HG03066 (cell line): ENCODE data around the gene SLCO3A1.

ENCODE experiments used
- ATAC-seq: cut with Tn5 transposase; IDR thresholded peaks from one replicate; pipeline ENCODE4 v1.9.1; 2021; ENCODE audit warnings: low read depth; ENCODE audit not compliant: unreplicated experiment

SLCO3A1 gene

GRCh38 chr15:92146511-92147150, 293.1 kb downstream of the SLCO3A1 start:
- no peak for ATAC-seq

- no peak for ATAC-seq
Measured at GRCh38 chr15:92149029-92149428, 295.5 kb downstream of the SLCO3A1 start.

GRCh38 chr15:92149465-92149864, 296.0 kb downstream of the SLCO3A1 start:
- ATAC-seq, result no peak

GRCh38 chr15:92151168-92151567, 297.7 kb downstream of the SLCO3A1 start:
- ATAC-seq, result no peak

- no peak for ATAC-seq
Measured at GRCh38 chr15:92151741-92152140, 298.2 kb downstream of the SLCO3A1 start.

GRCh38 chr15:92152983-92153382, 299.5 kb downstream of the SLCO3A1 start:
- no peak for ATAC-seq

- no peak for ATAC-seq
Measured at GRCh38 chr15:92153620-92154019, 300.1 kb downstream of the SLCO3A1 start.

- ATAC-seq, result no peak
Measured at GRCh38 chr15:92155934-92156333, 302.4 kb downstream of the SLCO3A1 start.

- no peak for ATAC-seq
Measured at GRCh38 chr15:92157666-92158298, 304.3 kb downstream of the SLCO3A1 start.

GRCh38 chr15:92158426-92158825, 304.9 kb downstream of the SLCO3A1 start:
- no peak for ATAC-seq

- ATAC-seq, result no peak
Measured at GRCh38 chr15:92159481-92159880, 306.0 kb downstream of the SLCO3A1 start.

GRCh38 chr15:92159906-92160841, 306.7 kb downstream of the SLCO3A1 start:
- ATAC-seq, result no peak

- ATAC-seq, result peak; percentile 92
Measured at GRCh38 chr15:92161039-92161670, 307.6 kb downstream of the SLCO3A1 start.

GRCh38 chr15:92162657-92163056, 309.1 kb downstream of the SLCO3A1 start:
- ATAC-seq, result no peak

- no peak for ATAC-seq
Measured at GRCh38 chr15:92163641-92164040, 310.1 kb downstream of the SLCO3A1 start.

GRCh38 chr15:92164327-92165000, 311.0 kb downstream of the SLCO3A1 start:
- no peak for ATAC-seq

- ATAC-seq, result no peak
Measured at GRCh38 chr15:92165001-92165346, 311.5 kb downstream of the SLCO3A1 start.

- ATAC-seq, result no peak
Measured at GRCh38 chr15:92166029-92166428, 312.5 kb downstream of the SLCO3A1 start.

- ATAC-seq, result no peak
Measured at GRCh38 chr15:92166751-92167405, 313.4 kb downstream of the SLCO3A1 start.

GRCh38 chr15:92167451-92167850, 313.9 kb downstream of the SLCO3A1 start:
- no peak for ATAC-seq
